ENCODE measurements around the gene KDM6B. TPM values are rescaled to one million over a fixed set of nuclear protein-coding genes. Genes with fewer than 3 reads are reported as not detected.

The KDM6B gene
- total RNA-seq, 1 donor from 2014 or later: 38.2 TPM

- H3K36me3 Mint-ChIP-seq (ENCODE audit: low read depth): peaks cover 3% of the 10 kb centered on the region
- no peaks in the 10 kb centered on the region for H3K27me3 Mint-ChIP-seq (ENCODE audit: low read depth)
- H3K4me3 Mint-ChIP-seq (ENCODE audit: unreplicated experiment): peak overlapping the region; percentile 98
- H3K4me1 Mint-ChIP-seq (ENCODE audit: low read depth): peaks cover 55% of the 10 kb centered on the region
- peak overlapping the region; percentile 99 for H3K27ac Mint-ChIP-seq (ENCODE audit: unreplicated experiment)
- DNase-seq (ENCODE audit: low spot score): peak; percentile 97
- no peaks in the 10 kb centered on the region for H3K9me3 Mint-ChIP-seq (ENCODE audit: low read depth)
- TF ChIP-seq CTCF (IDR thresholded peaks at IDR 0.05): no peak
Measured at GRCh38 chr17:7841915-7842379, 7.9 kb downstream of the KDM6B start.

- H3K36me3 Mint-ChIP-seq (ENCODE audit: low read depth): peaks cover 3% of the 10 kb centered on the region
- TF ChIP-seq CTCF (IDR thresholded peaks at IDR 0.05): no peak
- H3K27me3 Mint-ChIP-seq (ENCODE audit: low read depth): no peaks in the 10 kb centered on the region
Measured at GRCh38 chr17:7842380-7843256, 8.6 kb downstream of the KDM6B start.

GRCh38 chr17:7843257-7843535 lies 9.2 kb downstream of the KDM6B start:
- no peak for TF ChIP-seq CTCF (IDR thresholded peaks at IDR 0.05)
- Mint-ChIP-seq H3K4me1 (ENCODE audit: low read depth) (peaks cover 46% of the 10 kb centered on the region), H3K4me3 (ENCODE audit: unreplicated experiment) (peak overlapping the region; percentile 98), H3K36me3 (ENCODE audit: low read depth) (peaks cover 3% of the 10 kb centered on the region), H3K27ac (ENCODE audit: unreplicated experiment) (peak overlapping the region; percentile 99), H3K9me3 (ENCODE audit: low read depth) (no peaks in the 10 kb centered on the region), H3K27me3 (ENCODE audit: low read depth) (no peaks in the 10 kb centered on the region)
- no peak for DNase-seq (ENCODE audit: low spot score)

More at GRCh38 chr17:7842380-7843256, 8.6 kb downstream of the KDM6B start:
- Mint-ChIP-seq H3K27ac (ENCODE audit: unreplicated experiment) (peak overlapping the region; percentile 99), H3K9me3 (ENCODE audit: low read depth) (no peaks in the 10 kb centered on the region), H3K4me1 (ENCODE audit: low read depth) (peaks cover 48% of the 10 kb centered on the region), H3K4me3 (ENCODE audit: unreplicated experiment) (peak overlapping the region; percentile 98)
- peak; percentile 92 for DNase-seq (ENCODE audit: low spot score)

- Mint-ChIP-seq H3K4me1 (ENCODE audit: low read depth) (peaks cover 42% of the 10 kb centered on the region), H3K36me3 (ENCODE audit: low read depth) (peaks cover 3% of the 10 kb centered on the region), H3K9me3 (ENCODE audit: low read depth) (no peaks in the 10 kb centered on the region), H3K4me3 (ENCODE audit: unreplicated experiment) (peak overlapping the region; percentile 98), H3K27me3 (ENCODE audit: low read depth) (no peaks in the 10 kb centered on the region), H3K27ac (ENCODE audit: unreplicated experiment) (peak overlapping the region; percentile 99)
- DNase-seq (ENCODE audit: low spot score): no peak
- no peak for TF ChIP-seq CTCF (IDR thresholded peaks at IDR 0.05)
Measured at GRCh38 chr17:7843536-7844291, 9.7 kb downstream of the KDM6B start.

Data from chondrocyte (in vitro differentiated cells).